Left ventricle myocardium superior (tissue), 1 donor: ENCODE data around the gene USP30. TPM values are rescaled to one million over a fixed set of nuclear protein-coding genes. Genes with fewer than 3 reads are reported as not detected.

Experiments used
- ATAC-seq: fragments of 200-7000 bp; cut with Tn5 transposase; one replicate; pipeline ENCODE4 v1.9.1; 2020; ENCODE audit warnings: mild to moderate bottlenecking, moderate library complexity
- DNase-seq: peaks from one replicate; pipeline ENCODE4 v3.0.0-alpha.2; 2020
- intact Hi-C: fragments of 100-400 bp; cut with micrococcal nuclease; formaldehyde crosslinking; loops from one replicate; pipeline ENCODE4 v1.11.0; 2022
- total RNA-seq: library from RNA; stranded (reverse); fragmentation: NEBNext Ultra II Directional; extraction: Animal tissue kit (Norgen Biotek cat#: 25700); gene quantifications from one replicate; pipeline ENCODE4 v1.2.1, GENCODE V29; 2021
- donor health status: DM: no; HTN: yes; CAD: no; lungs with severe emphysema.

The USP30 gene
- total RNA-seq, 1 donor from 2014 or later: 13.6 TPM

GRCh38 chr12:109092497-109093021 lies 40.2 kb downstream of the USP30 start:
- DNase-seq: no peak
- intact Hi-C loops: no loop called here
- no peak for ATAC-seq

GRCh38 chr12:109093022-109093918 lies 40.9 kb downstream of the USP30 start, which contains the start of gene ALKBH2:
ALKBH2 (minus strand) TSS chr12:109093472; CDS start chr12:109092786, 686 bp downstream.
- ATAC-seq (peak; percentile 71), DNase-seq (peak; percentile 97)
- intact Hi-C loops: no loop called here

- intact Hi-C loops: no loop called here
- DNase-seq (no peak), ATAC-seq (no peak)
Measured at GRCh38 chr12:109097140-109097434, 44.7 kb downstream of the USP30 start.

- ATAC-seq: peak; percentile 95
- intact Hi-C loops: no loop called here
Measured at GRCh38 chr12:109097435-109098182, 45.2 kb downstream of the USP30 start, which contains the start of gene UNG. UNG (plus strand) TSS chr12:109097597; CDS start chr12:109097680, 83 bp downstream.

GRCh38 chr12:109098183-109098604 lies 45.8 kb downstream of the USP30 start:
- ATAC-seq (peak; percentile 63), DNase-seq (peak; percentile 81)
- intact Hi-C loops: no loop called here

More at GRCh38 chr12:109097435-109098182, 45.2 kb downstream of the USP30 start, which contains the start of gene UNG:
- DNase-seq: peak; percentile 98

GRCh38 chr12:109098651-109099050 lies 46.3 kb downstream of the USP30 start:
- intact Hi-C loops: no loop called here
- DNase-seq: no peak
- peak; percentile 2 for ATAC-seq

- intact Hi-C loops: no loop called here
- ATAC-seq (no peak), DNase-seq (no peak)
Measured at GRCh38 chr12:109099431-109100020, 47.1 kb downstream of the USP30 start.

GRCh38 chr12:109100741-109101140 lies 48.4 kb downstream of the USP30 start:
- DNase-seq (no peak), ATAC-seq (no peak)
- intact Hi-C loops: no loop called here

- DNase-seq: no peak
- ATAC-seq: no peak
Measured at GRCh38 chr12:109102491-109102890, 50.1 kb downstream of the USP30 start.

GRCh38 chr12:109105176-109105575 lies 52.8 kb downstream of the USP30 start:
- intact Hi-C loops: no loop called here
- ATAC-seq (no peak), DNase-seq (no peak)

More at GRCh38 chr12:109102491-109102890, 50.1 kb downstream of the USP30 start:
- intact Hi-C loops: no loop called here

GRCh38 chr12:109109746-109110350 lies 57.5 kb downstream of the USP30 start:
- ATAC-seq (no peak), DNase-seq (no peak)
- intact Hi-C loops: no loop called here

- ATAC-seq (peak; percentile 91), DNase-seq (peak; percentile 95)
- intact Hi-C loops: no loop called here
Measured at GRCh38 chr12:109110988-109111495, 58.7 kb downstream of the USP30 start.

- ATAC-seq: no peak
- no peak for DNase-seq
- intact Hi-C loops: no loop called here
Measured at GRCh38 chr12:109112720-109113465, 60.5 kb downstream of the USP30 start.

GRCh38 chr12:109113661-109114321 lies 61.4 kb downstream of the USP30 start:
- no peak for ATAC-seq
- intact Hi-C loops: no loop called here
- DNase-seq: no peak

GRCh38 chr12:109114644-109115043 lies 62.3 kb downstream of the USP30 start:
- DNase-seq (no peak), ATAC-seq (no peak)
- intact Hi-C loops: no loop called here

GRCh38 chr12:109115404-109115757 lies 63.0 kb downstream of the USP30 start:
- intact Hi-C loops: no loop called here
- DNase-seq (no peak), ATAC-seq (peak; percentile 1)

- peak; percentile 75 for ATAC-seq
- peak; percentile 84 for DNase-seq
- intact Hi-C loops: no loop called here
Measured at GRCh38 chr12:109115758-109116610, 63.6 kb downstream of the USP30 start, which contains the start of gene ACACB. ACACB (plus strand) TSS chr12:109116587; CDS start chr12:109139406, 22,819 bp downstream.
